CD4-positive, alpha-beta T cell treated with Interleukin-15 for 1 hour (primary cell): ENCODE results near the gene CPT1B.

Experiments used
- DNase-seq: peaks from one replicate; pipeline ENCODE4 v3.0.0-alpha.2; 2020

Gene CPT1B

GRCh38 chr22:50544078-50544745 lies 34.0 kb downstream of the CPT1B start:
- DNase-seq: peak; percentile 86

GRCh38 chr22:50542416-50542927 lies 35.8 kb downstream of the CPT1B start:
- DNase-seq: peak; percentile 74

- peak; percentile 82 for DNase-seq
Observed at GRCh38 chr22:50541667-50542026, 36.6 kb downstream of the CPT1B start.

GRCh38 chr22:50540381-50540780 lies 37.8 kb downstream of the CPT1B start:
- DNase-seq: no peak

GRCh38 chr22:50537765-50538164 lies 40.5 kb downstream of the CPT1B start:
- DNase-seq: no peak

GRCh38 chr22:50536226-50536625 lies 42.0 kb downstream of the CPT1B start:
- no peak for DNase-seq

GRCh38 chr22:50535113-50535512 lies 43.1 kb downstream of the CPT1B start:
- no peak for DNase-seq

GRCh38 chr22:50533856-50534711 lies 44.1 kb downstream of the CPT1B start:
- DNase-seq: peak; percentile 57

GRCh38 chr22:50532824-50533796 lies 45.1 kb downstream of the CPT1B start:
- DNase-seq: no peak

- peak; percentile 47 for DNase-seq
Observed at GRCh38 chr22:50531962-50532674, 46.1 kb downstream of the CPT1B start.

GRCh38 chr22:50531546-50531961 lies 46.7 kb downstream of the CPT1B start:
- DNase-seq: peak; percentile 83

GRCh38 chr22:50530877-50531545 lies 47.2 kb downstream of the CPT1B start:
- DNase-seq: peak; percentile 90

GRCh38 chr22:50530580-50530876 lies 47.7 kb downstream of the CPT1B start:
- peak; percentile 38 for DNase-seq

GRCh38 chr22:50529897-50530579 lies 48.2 kb downstream of the CPT1B start, which contains the start of gene TYMP:
Gene TYMP (minus strand): TSS chr22:50530012. CDS start chr22:50529709, 303 bp downstream.
- peak; percentile 81 for DNase-seq

- no peak for DNase-seq
Observed at GRCh38 chr22:50529416-50529896, 48.8 kb downstream of the CPT1B start.

GRCh38 chr22:50528682-50529415 lies 49.4 kb downstream of the CPT1B start:
- DNase-seq: no peak

GRCh38 chr22:50527921-50528681 lies 50.1 kb downstream of the CPT1B start:
- no peak for DNase-seq

- DNase-seq: peak; percentile 74
Observed at GRCh38 chr22:50526834-50527801, 51.1 kb downstream of the CPT1B start.
